K562 (cell line): Measurements from ENCODE around the gene PUS7L. TPM values are rescaled to one million over a fixed set of nuclear protein-coding genes. Genes with fewer than 3 reads are reported as not detected.

Experiments used
- ATAC-seq: fragments of 200-7000 bp; cut with Tn5 transposase; 3 replicates; pipeline ENCODE4 v1.9.1; 2020; ENCODE audit warnings: moderate library complexity
- BruUV-seq: library from RNA; stranded (reverse); fragments of 400-500 nt; replicated peaks from 2 replicates; lab custom pipeline; 2021; lab: Mats Ljungman, UMichigan
- CTCF ChIA-PET: fragments of 300-600 bp; formaldehyde crosslinking; extraction: SDS; loops from one replicate; lab custom pipeline; 2021; ENCODE audit warnings: low intra/inter-chr PET ratio; lab: Yijun Ruan, JAX
- POLR2A ChIA-PET: fragments of 300-600, 350-650 bp; sonication (Branson Sonifier 250); formaldehyde crosslinking; extraction: SDS; loops from one replicate; lab custom pipeline; 2021; ENCODE audit warnings: antibody characterized with exemption, inconsistent platforms; lab: Yijun Ruan, JAX
- DNase-seq, 4 experiments: peaks; one replicate each; pipeline versions ENCODE4 v3.0.0 to v3.0.0-alpha.2; 2011 to 2018; ENCODE audit warnings: low spot score in 3 of 4, mixed read lengths in 3 of 4; ENCODE audit errors: extremely low read depth in 1 of 4
- FAIRE-seq: peaks from 2 replicates; lab custom pipeline; 2011; peaks lifted over from hg19 to GRCh38; lab: Jason Lieb, UNC
- H2AFZ ChIP-seq: 2 replicates; pipeline ENCODE4 v1.6.0; 2011; ENCODE audit warnings: low read depth, low read length, control low read depth, inconsistent platforms
- H3K27ac ChIP-seq: fragments of 200-600 bp; 3 replicates; pipeline ENCODE4 v1.8.0; 2011; ENCODE audit warnings: low read depth, mild to moderate bottlenecking, control low read depth, inconsistent platforms, low read length, moderate library complexity, mixed read lengths; ENCODE audit errors: extremely low read depth
- H3K27me3 ChIP-seq, 2 experiments: fragments of 300-600 bp in 1 of 2; 2 replicates in 1 of 2; 3 replicates in 1 of 2; pipeline versions ENCODE4 v1.6.0 to v1.8.0; 2011; ENCODE audit warnings: inconsistent platforms in 2 of 2, low read length in 2 of 2, mild to moderate bottlenecking in 1 of 2, mixed read lengths in 1 of 2, moderate library complexity in 1 of 2; ENCODE audit not compliant: control insufficient read depth in 2 of 2, insufficient read depth in 2 of 2
- H3K36me3 ChIP-seq: fragments of 300-600 bp; 3 replicates; pipeline ENCODE4 v1.8.0; 2011; ENCODE audit warnings: mild to moderate bottlenecking, low read length, inconsistent platforms; ENCODE audit not compliant: control insufficient read depth, insufficient read depth
- H3K4me1 ChIP-seq, 2 experiments: fragments of 200-600 bp in 1 of 2; replicated peaks in 1 of 2; 2 replicates in 1 of 2; 3 replicates in 1 of 2; pipeline versions ENCODE4 v1.5.1 to v1.8.0; 2011; ENCODE audit warnings: inconsistent platforms in 2 of 2, low read length in 2 of 2, mild to moderate bottlenecking in 1 of 2, mixed read lengths in 1 of 2, moderate library complexity in 1 of 2; ENCODE audit not compliant: control insufficient read depth in 2 of 2, insufficient read depth in 2 of 2
- H3K4me2 ChIP-seq: 2 replicates; pipeline ENCODE4 v1.6.1; 2011; ENCODE audit warnings: low read length, control low read depth, inconsistent platforms, mixed read lengths; ENCODE audit not compliant: insufficient read depth
- H3K4me3 ChIP-seq: fragments of 200-600 bp; sonication (generic), shearing (Covaris generic); 2 replicates; pipeline ENCODE4 v1.5.1; 2016; ENCODE audit warnings: control low read depth, inconsistent platforms
- H3K79me2 ChIP-seq: fragments of 200-600 bp; 3 replicates; pipeline ENCODE4 v1.8.0; 2011; ENCODE audit warnings: low read length, inconsistent platforms; ENCODE audit not compliant: control insufficient read depth, insufficient read depth
- H3K9ac ChIP-seq, 2 experiments: 2 replicates each; pipeline versions ENCODE4 v1.6.0 to v1.6.1; 2011; ENCODE audit warnings: low read depth in 2 of 2, low read length in 2 of 2, control low read depth in 1 of 2, inconsistent platforms in 1 of 2, mild to moderate bottlenecking in 1 of 2, mixed read lengths in 1 of 2; ENCODE audit not compliant: insufficient read depth in 1 of 2
- H3K9me1 ChIP-seq: one replicate; pipeline ENCODE4 v1.6.0; 2011; ENCODE audit warnings: inconsistent platforms, mild to moderate bottlenecking, low read length, moderate library complexity; ENCODE audit not compliant: control insufficient read depth, insufficient read depth
- H3K9me3 ChIP-seq: replicated peaks from 2 replicates; pipeline ENCODE4 v1.5.1; 2011; ENCODE audit warnings: low read depth, low read length, inconsistent platforms; ENCODE audit not compliant: control insufficient read depth, insufficient read depth
- H4K20me1 ChIP-seq: replicated peaks from 2 replicates; pipeline ENCODE4 v1.6.1; 2011; ENCODE audit warnings: low read length, inconsistent platforms, mixed read lengths; ENCODE audit not compliant: control insufficient read depth, insufficient read depth
- CBX5 ChIP-seq: IDR thresholded peaks from 2 replicates; pipeline ENCODE4 v1.6.1; 2014; ENCODE audit warnings: low read depth, borderline replicate concordance
- CTBP1 ChIP-seq: fragments of 450-650 bp; IDR thresholded peaks from 2 replicates; pipeline ENCODE4 v1.6.1; 2016; ENCODE audit warnings: borderline replicate concordance
- DPF2 ChIP-seq: fragments of 450-650 bp; IDR thresholded peaks from 2 replicates; pipeline ENCODE4 v1.6.1; 2016
- ESRRB ChIP-seq: fragments of 250-450 bp; sonication (Bioruptor Pico); IDR thresholded peaks from 2 replicates; pipeline ENCODE4 v1.5.0; 2020; ENCODE audit warnings: mild to moderate bottlenecking, moderate library complexity, borderline replicate concordance
- HDGF ChIP-seq: fragments of 450-650 bp; IDR thresholded peaks from 2 replicates; pipeline ENCODE4 v1.6.1; 2016
- HNRNPK ChIP-seq: fragments of 200-400 bp; formaldehyde crosslinking; IDR thresholded peaks from one replicate; pipeline ENCODE4 v1.6.1; 2018; ENCODE audit warnings: mild to moderate bottlenecking, low read depth, low read length; ENCODE audit not compliant: poor library complexity, severe bottlenecking
- L3MBTL2 ChIP-seq: fragments of 450-650 bp; IDR thresholded peaks from 2 replicates; pipeline ENCODE4 v1.6.1; 2016; ENCODE audit warnings: mild to moderate bottlenecking, moderate library complexity
- MCM5 ChIP-seq: fragments of 450-650 bp; IDR thresholded peaks from 2 replicates; pipeline ENCODE4 v1.6.1; 2016; ENCODE audit warnings: low read depth
- NCOR1 ChIP-seq: fragments of 450-650 bp; IDR thresholded peaks from 2 replicates; pipeline ENCODE4 v1.6.1; 2016; ENCODE audit warnings: mild to moderate bottlenecking, moderate library complexity
- SIN3A ChIP-seq, 2 experiments: fragments of 150-350 bp in 1 of 2; IDR thresholded peaks; 2 replicates each; pipeline ENCODE4 v1.6.1; 2011 to 2016; ENCODE audit warnings: borderline replicate concordance in 2 of 2, low read depth in 2 of 2, low read length in 2 of 2, mild to moderate bottlenecking in 2 of 2, moderate library complexity in 2 of 2; ENCODE audit not compliant: control insufficient read depth in 1 of 2
- TAF9B ChIP-seq: fragments of 450-650 bp; IDR thresholded peaks from 2 replicates; pipeline ENCODE4 v1.6.1; 2018; ENCODE audit warnings: mild to moderate bottlenecking; ENCODE audit not compliant: partially characterized antibody
- XRCC3 ChIP-seq: fragments of 450-650 bp; IDR thresholded peaks from 2 replicates; pipeline ENCODE4 v1.6.1; 2017; ENCODE audit warnings: mild to moderate bottlenecking, moderate library complexity
- in situ Hi-C: fragments of 300-500 bp; cut with MboI; formaldehyde crosslinking; loops from 4 replicates; pipeline ENCODE4 v1.15.0; 2018; ENCODE audit warnings: inconsistent platforms, mixed read lengths
- intact Hi-C: fragments of 100-400 bp; cut with micrococcal nuclease; formaldehyde crosslinking; loops from 2 replicates; pipeline ENCODE4 v1.14.2; 2022
- polyA plus RNA-seq, 8 experiments: library from polyadenylated mRNA; depleted of rRNA in 4 of 8; stranded (reverse) in 5 of 8; unstranded in 3 of 8; fragments of >200 nt; fragmentation: Nextera tagmentation in 2 of 8; fragmentation: Illumina TruSeq in 1 of 8; extraction: Ambion mirVana in 2 of 8; extraction: Trizol in 1 of 8; gene quantifications; 2 replicates each; pipeline versions ENCODE4 v1.2.1 to v1.2.3, GENCODE V29; 2011 to 2014; ENCODE audit warnings: inconsistent platforms in 1 of 8, missing spikeins in 1 of 8
- total RNA-seq, 7 experiments: library from RNA; depleted of rRNA in 6 of 7; stranded (reverse); fragments of >200 nt in 6 of 7; fragmentation: Illumina TruSeq in 2 of 7; extraction: Trizol in 2 of 7; gene quantifications; 2 replicates each; pipeline versions ENCODE4 v1.2.1 to v1.2.3, GENCODE V29; 2011 to 2021; ENCODE audit warnings: low replicate concordance in 1 of 7
- TF ChIP-seq, protein P1 (sequence below), 3 experiments: IDR thresholded peaks in 2 of 3; conservative IDR thresholded peaks in 1 of 3; 2 replicates each; pipeline ENCODE4 v1.5.1; 2011 to 2012; ENCODE audit warnings: low read length in 3 of 3, mild to moderate bottlenecking in 3 of 3, control low read depth in 2 of 3, improper control_type of control experiment in 1 of 3, inconsistent platforms in 1 of 3, low read depth in 1 of 3, mixed read lengths in 1 of 3, moderate library complexity in 1 of 3; ENCODE audit not compliant: insufficient read depth in 2 of 3
- TF ChIP-seq, protein P2 (sequence below), 2 experiments: fragments of 450-650 bp in 1 of 2; sonication (generic) in 1 of 2; formaldehyde crosslinking; conservative IDR thresholded peaks; 2 replicates each; pipeline versions ENCODE4 v1.4.0 to v1.8.1; 2020 to 2022; ENCODE audit warnings: mild to moderate bottlenecking in 1 of 2, missing genetic modification reagents in 1 of 2
- TF ChIP-seq, protein P3 (sequence below): fragments of 450-650 bp; IDR thresholded peaks from 2 replicates; pipeline ENCODE4 v1.7.0; 2016; ENCODE audit warnings: borderline replicate concordance
- TF ChIP-seq, protein P4 (sequence below), 3 experiments: fragments of 200-800 bp in 1 of 3; sonication (Bioruptor generic) in 1 of 3; sonication (generic) in 1 of 3; formaldehyde crosslinking in 1 of 3; IDR thresholded peaks; 2 replicates each; pipeline versions ENCODE4 v1.6.1 to v1.8.0; 2016 to 2022; ENCODE audit warnings: mild to moderate bottlenecking in 2 of 3, missing compliant biosample characterization in 2 of 3, missing genetic modification characterization in 2 of 3, missing genetic modification reagents in 1 of 3

PUS7L gene
- total and polyA plus RNA-seq, 9 of the 15 experiments (the other 6 are each of a cell fraction or from before 2014, with no cell fraction given): 10.8 to 53.3 (median 25.2) TPM

DNA sequence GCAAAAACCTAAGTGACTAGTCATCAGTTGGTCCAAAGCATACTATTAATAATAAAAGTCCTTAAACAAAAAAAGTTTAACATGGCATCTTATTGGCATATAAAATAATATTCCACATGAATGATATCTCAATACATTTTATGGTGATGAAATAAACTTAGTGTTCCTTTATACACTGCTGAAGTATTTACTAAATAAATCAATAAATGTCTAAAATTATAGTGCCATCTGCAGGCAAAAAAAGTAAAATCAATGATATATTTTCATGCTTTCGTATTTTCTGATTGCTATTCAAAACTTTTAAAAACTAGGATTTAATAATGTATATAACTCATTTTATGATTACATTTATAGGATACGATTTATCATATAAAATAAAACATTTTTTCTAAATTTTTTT lies 30.5 kb downstream of the PUS7L start (continued):
- TF ChIP-seq, protein P1, sequence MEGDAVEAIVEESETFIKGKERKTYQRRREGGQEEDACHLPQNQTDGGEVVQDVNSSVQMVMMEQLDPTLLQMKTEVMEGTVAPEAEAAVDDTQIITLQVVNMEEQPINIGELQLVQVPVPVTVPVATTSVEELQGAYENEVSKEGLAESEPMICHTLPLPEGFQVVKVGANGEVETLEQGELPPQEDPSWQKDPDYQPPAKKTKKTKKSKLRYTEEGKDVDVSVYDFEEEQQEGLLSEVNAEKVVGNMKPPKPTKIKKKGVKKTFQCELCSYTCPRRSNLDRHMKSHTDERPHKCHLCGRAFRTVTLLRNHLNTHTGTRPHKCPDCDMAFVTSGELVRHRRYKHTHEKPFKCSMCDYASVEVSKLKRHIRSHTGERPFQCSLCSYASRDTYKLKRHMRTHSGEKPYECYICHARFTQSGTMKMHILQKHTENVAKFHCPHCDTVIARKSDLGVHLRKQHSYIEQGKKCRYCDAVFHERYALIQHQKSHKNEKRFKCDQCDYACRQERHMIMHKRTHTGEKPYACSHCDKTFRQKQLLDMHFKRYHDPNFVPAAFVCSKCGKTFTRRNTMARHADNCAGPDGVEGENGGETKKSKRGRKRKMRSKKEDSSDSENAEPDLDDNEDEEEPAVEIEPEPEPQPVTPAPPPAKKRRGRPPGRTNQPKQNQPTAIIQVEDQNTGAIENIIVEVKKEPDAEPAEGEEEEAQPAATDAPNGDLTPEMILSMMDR (IDR thresholded peaks at IDR 0.05 in 2 of 3, conservative IDR thresholded peaks at IDR 0.05 in 1 of 3; ENCODE audit: insufficient read depth in 2 of 3, low read depth in 1 of 3, low read length in 3 of 3): peak in 1 of 3 experiments; percentile 42; a peak in 2 of 6 replicates
- TF ChIP-seq L3MBTL2: no peak
- TF ChIP-seq, all 486 proteins: peak for 4

DNA sequence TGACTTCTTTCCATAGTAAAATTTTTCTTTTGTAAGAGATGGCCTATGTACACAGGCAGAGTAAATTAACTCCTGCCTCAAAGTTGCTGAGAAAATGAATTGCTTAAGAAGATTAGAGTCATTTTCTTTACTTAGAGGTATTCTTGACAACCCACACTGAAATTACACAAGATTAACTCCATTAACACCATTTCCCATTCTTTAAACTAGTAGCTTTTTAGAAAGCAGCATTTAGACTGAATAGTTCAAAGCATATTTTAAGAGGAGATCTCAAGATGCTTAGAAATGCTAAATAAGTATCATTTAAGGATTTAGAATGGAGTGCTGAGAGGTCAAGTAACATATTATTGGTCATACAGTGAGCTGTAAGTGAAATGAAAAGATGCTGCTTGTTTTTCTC lies 35.5 kb downstream of the PUS7L start:
- Histone ChIP-seq H3K9me3 (no peaks in the 10 kb centered on the region), H3K4me1 (no peaks in the 10 kb centered on the region), H3K79me2 (no peaks in the 10 kb centered on the region), H4K20me1 (no peaks in the 10 kb centered on the region), H3K9me1 (no peaks in the 10 kb centered on the region), H3K4me2 (no peak overlapping the region), H3K27ac (no peak overlapping the region), H3K36me3 (peaks cover 18% of the 10 kb centered on the region; the same call in 2 of the 3 replicates), H2AFZ (no peak overlapping the region), H3K9ac (no peak overlapping the region), H3K27me3 (no peaks in the 10 kb centered on the region), H3K4me3 (no peak overlapping the region)
- ChIA-PET CTCF (no interaction called here), POLR2A (no interaction called here)
- ATAC-seq: no peak
- in situ Hi-C loops (no loop called here), intact Hi-C loops (no loop called here)
- FAIRE-seq: no peak
- DNase-seq: no peak
- no TSS peak for BruUV-seq
- TF ChIP-seq CTBP1 (no peak), MCM5 (no peak), TAF9B (no peak), NCOR1 (no peak), CBX5 (no peak), HNRNPK (no peak), XRCC3 (no peak), HDGF (no peak), ESRRB (CRISPR knock-in tag) (no peak), SIN3A (IDR thresholded peaks at IDR 0.05; ENCODE audit: borderline replicate concordance in 2 of 2, control insufficient read depth in 1 of 2, low read depth in 2 of 2, low read length in 2 of 2) (no peak), DPF2 (no peak)
- TF ChIP-seq, protein P2, sequence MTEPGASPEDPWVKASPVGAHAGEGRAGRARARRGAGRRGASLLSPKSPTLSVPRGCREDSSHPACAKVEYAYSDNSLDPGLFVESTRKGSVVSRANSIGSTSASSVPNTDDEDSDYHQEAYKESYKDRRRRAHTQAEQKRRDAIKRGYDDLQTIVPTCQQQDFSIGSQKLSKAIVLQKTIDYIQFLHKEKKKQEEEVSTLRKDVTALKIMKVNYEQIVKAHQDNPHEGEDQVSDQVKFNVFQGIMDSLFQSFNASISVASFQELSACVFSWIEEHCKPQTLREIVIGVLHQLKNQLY (CRISPR knock-in tag; conservative IDR thresholded peaks at IDR 0.05): no peak
- TF ChIP-seq, protein P3, sequence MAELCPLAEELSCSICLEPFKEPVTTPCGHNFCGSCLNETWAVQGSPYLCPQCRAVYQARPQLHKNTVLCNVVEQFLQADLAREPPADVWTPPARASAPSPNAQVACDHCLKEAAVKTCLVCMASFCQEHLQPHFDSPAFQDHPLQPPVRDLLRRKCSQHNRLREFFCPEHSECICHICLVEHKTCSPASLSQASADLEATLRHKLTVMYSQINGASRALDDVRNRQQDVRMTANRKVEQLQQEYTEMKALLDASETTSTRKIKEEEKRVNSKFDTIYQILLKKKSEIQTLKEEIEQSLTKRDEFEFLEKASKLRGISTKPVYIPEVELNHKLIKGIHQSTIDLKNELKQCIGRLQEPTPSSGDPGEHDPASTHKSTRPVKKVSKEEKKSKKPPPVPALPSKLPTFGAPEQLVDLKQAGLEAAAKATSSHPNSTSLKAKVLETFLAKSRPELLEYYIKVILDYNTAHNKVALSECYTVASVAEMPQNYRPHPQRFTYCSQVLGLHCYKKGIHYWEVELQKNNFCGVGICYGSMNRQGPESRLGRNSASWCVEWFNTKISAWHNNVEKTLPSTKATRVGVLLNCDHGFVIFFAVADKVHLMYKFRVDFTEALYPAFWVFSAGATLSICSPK: no peak
- TF ChIP-seq, protein P4, sequence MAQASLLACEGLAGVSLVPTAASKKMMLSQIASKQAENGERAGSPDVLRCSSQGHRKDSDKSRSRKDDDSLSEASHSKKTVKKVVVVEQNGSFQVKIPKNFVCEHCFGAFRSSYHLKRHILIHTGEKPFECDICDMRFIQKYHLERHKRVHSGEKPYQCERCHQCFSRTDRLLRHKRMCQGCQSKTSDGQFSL (CRISPR knock-in tag; IDR thresholded peaks at IDR 0.05): no peak
- TF ChIP-seq, protein P4 (tag; IDR thresholded peaks at IDR 0.05): no peak
